ENCODE results near the gene CCR9. TPM values are rescaled to one million over a fixed set of nuclear protein-coding genes. Genes with fewer than 3 reads are reported as not detected.

CCR9 gene
- total RNA-seq, 1 donor from 2014 or later = 0.48 TPM

DNA sequence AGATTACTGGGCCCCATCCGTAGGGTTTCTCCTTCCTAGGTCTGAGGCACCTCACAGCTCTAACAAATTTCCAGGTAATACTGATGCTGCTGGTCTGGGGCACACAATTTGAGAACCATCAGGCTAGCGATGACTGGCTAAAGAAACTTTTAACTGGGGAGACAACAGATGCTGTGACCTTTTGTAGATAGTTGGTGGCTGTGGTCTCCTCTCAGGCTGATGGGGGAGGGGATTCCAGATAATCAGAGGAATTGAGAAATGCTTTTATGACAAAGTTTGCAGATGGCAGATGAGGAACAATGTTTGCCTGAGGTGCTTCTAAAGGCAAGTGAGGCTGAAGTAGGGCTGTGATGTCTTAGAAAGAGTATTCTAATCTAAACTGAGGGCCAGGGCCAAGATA is 13.8 kb upstream of the CCR9 start:
- DNase-seq (ENCODE audit: low spot score) = no peak

DNA sequence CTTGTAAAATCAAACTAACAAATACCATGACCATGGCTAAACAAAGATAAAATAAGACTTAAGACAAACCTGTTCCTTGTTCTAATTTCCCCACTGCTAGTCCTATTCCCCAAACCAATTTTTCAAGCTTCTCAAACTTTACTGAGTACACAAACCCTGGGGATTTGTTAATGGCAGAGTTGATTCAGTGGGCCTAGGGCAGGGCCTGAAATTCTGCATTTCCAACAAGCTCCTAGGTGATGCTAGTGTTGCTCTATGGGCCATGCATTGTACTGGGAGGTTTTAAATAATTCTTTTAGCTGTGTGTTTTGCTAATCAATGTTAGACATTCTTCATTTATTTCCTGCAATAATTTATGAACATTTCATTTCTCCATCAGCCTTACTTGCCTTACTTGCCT is 13.3 kb upstream of the CCR9 start:
- no peak for DNase-seq (ENCODE audit: low spot score)

DNA sequence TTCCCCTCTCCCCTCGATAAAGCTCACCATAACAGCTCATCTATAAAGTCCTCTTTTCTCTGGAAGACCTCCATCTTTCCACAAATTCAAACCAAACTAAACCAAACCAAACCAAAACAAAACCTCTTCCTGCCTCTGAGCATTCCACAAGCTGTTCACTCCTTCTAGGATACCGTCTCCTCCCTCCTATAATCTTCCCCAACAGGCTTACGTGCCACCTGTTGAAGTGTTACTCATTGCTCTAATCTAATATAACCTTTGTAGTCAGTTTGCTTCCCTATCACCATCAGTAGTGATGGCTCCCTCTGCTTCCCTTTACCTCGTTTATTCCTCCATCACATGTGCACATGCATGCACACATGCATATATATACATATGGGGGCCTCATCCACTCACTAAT is 12.7 kb upstream of the CCR9 start:
- no peak for DNase-seq (ENCODE audit: low spot score)

DNA sequence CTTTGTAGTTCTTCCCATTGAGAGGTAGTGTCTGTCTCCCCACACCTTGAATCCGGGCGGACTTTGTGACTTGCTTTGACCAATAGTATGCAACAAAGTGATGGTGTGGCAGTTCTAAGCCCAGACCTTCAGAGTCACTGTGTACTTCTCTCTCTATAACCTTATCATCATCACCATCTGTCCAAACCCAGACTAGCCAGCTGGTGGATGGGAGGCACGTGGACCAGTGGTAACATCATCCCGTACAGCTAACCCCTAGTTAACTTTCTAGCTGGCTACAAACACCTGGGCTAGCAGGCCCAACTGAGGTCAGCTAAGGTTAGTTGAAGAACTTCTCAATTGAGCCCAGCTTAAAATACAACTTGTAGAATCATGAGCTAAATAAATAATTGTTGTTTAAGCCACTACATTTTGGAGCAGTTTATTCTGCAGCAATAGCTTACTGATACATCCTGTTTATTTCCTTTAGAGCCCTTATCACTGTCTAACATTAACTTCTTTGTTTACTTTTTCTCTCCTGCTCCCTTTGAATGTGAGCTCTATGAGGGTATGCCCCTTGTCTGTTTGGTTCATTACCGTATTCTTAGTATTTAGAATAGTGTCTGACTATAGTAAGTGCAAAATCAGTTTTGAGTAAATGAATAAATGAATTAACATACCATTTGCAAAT is 11.5 kb upstream of the CCR9 start:
- no peak for DNase-seq (ENCODE audit: low spot score)

DNA sequence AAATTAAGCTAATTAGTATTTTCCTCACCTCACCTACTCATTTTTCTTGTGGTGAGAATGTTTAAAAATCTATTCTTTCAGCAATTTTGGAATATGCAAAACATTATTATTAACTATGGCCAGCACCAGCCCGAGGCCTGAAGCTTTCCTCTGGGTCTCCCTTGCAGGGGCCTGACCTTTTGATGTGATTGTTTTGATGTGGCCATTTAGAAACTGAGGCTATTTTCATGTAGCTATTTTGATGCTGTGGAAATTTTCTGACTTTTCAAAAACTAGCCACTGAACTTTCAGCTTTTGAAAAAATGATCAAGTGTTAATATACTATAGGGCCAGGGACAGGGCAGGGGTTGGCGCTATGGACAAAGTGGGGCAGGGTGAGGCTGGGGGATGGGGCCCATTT is 8.2 kb upstream of the CCR9 start:
- DNase-seq (ENCODE audit: low spot score) = no peak

GRCh38 chr3:45880725-45881077 is 5.6 kb upstream of the CCR9 start:
- DNase-seq (ENCODE audit: low spot score) = no peak

DNA sequence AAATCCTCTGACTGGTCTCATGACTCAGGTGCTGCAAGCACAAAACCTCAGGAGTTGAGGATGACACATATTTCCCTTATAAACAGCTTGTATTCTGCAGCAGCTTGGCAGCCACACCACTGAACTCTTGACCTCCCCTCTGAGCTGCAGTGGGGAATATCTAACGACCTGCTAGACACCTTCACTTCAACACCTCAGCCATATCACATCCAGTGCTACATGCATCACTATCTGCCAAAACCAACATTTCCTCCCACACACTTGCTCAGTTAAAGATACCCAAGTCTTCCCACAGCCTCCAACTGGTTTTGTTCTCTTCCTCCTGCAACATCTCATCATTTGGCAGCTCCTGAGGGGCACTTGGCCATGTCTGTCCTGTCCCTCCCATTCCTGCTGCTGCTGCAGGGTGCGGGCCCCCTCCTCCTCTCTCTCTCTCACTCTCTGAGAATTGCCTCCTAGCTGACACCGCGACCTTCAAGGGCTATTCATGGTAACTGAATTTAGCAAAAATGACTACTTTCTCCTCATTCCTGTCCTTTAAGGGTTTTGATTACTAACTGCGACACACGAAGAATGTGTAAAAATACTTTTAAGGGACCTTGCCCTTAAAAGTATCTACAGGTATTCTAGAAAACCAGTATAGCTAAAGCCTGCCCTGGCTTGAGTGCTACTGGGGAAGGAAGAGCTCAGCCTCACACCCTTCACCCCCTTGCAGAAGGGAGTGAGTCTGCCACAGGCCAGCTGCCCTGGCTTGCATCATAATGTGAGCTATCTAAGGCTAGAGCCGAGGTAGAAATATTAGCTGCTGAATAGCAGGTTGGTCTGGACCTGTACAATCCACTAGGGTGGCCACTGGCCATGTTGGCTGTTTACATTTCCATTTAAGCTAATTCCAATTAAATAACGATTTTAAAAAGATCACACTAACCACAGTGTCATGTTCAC is 5.0 kb upstream of the CCR9 start:
- no peak for DNase-seq (ENCODE audit: low spot score)

GRCh38 chr3:45884368-45885201 is 1.8 kb upstream of the CCR9 start:
- DNase-seq (ENCODE audit: low spot score) = no peak

DNA sequence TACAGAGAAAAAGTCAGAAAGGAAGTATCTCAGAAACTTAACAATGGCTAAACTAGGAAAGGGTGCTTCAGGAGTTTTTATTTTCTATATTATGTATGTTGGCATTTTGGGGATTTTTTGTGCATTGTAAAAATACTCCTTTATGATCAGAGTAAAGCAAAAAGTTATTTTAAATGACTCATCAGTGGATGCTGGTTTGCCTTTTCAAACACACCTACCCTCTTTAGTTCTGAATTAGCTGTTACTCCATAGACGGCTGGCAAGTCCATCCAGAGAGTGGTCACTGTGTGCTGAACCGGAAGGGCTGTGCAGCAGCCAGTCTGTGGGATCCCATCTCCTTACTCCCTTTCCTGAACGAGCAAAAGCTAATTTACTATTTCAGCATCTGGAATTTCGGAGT is 942 bp downstream of the CCR9 start:
- DNase-seq (ENCODE audit: low spot score) = no peak

- DNase-seq (ENCODE audit: low spot score) = peak; percentile 17
These were observed 1.6 kb downstream of the CCR9 start for GRCh38 chr3:45887759-45888511.

DNA sequence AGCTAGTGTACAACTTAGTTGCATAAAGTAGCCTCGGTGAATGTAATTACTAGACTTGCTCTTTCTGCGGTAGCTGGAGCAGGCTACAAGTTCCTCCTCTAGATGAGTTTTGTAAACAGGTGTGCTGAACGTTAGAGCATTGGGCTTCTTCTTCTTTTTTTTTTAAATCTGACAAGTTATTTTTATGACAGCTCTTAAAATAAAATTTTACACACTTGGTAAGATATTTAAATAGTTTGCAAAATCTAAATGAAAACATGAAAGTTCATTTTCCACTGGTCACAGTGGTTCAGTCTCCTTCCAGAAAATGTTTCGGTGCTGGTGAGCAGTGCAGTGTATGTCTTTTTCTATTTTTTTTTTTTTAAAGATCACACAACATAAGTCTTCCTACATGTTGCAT is 3.0 kb downstream of the CCR9 start:
- DNase-seq (ENCODE audit: low spot score) = no peak

- DNase-seq (ENCODE audit: low spot score) = peak; percentile 23
These were observed 4.1 kb downstream of the CCR9 start for GRCh38 chr3:45890405-45890804.

- no peak for DNase-seq (ENCODE audit: low spot score)
These were observed 5.8 kb downstream of the CCR9 start for GRCh38 chr3:45892161-45892560.

DNA sequence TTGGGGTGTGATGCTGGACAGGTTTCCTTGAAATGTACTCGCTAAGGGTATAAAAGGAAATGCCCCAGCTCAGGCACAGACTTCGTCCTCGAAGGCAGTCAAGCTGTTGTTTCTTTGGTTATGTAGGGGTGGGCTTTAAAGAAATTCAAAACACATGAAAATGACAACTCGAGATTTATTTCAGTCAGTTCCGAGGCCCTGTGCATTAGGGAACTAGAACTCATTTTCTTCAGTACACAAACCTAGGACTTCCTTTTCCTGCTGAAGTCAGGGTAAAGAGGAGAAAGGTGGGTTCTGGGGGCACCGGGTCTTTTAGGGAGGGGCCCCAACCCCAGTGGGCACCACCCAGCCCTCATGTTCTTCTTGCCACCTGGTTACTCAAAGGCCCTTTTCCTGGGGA is 7.7 kb downstream of the CCR9 start:
- DNase-seq (ENCODE audit: low spot score) = no peak

- DNase-seq (ENCODE audit: low spot score) = no peak
These were observed 9.5 kb downstream of the CCR9 start for GRCh38 chr3:45895686-45896468.

GRCh38 chr3:45896956-45897355 is 10.6 kb downstream of the CCR9 start:
- peak; percentile 71 for DNase-seq (ENCODE audit: low spot score)

DNA sequence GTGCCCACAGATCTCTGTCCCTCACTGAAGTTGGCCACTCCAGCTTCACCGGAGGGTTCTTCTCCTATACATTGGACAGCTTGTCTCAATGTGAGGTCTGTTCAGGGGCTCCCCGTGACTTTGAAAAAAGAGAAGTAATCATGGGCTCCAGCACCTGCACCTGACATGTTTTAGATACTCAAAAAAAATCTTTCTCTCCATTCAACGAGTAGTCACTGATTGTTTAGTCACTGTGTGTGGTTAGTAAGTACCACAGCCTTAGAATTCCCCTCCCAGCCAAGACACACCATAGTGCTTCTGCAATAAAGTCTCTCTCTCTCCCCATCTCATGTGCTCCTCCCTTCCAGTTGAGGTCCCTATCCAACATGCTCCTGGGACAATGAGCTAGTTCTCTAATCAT is 18.6 kb downstream of the CCR9 start:
- DNase-seq (ENCODE audit: low spot score) = no peak

GRCh38 chr3:45905755-45906154 is 19.4 kb downstream of the CCR9 start:
- DNase-seq (ENCODE audit: low spot score) = no peak

DNA sequence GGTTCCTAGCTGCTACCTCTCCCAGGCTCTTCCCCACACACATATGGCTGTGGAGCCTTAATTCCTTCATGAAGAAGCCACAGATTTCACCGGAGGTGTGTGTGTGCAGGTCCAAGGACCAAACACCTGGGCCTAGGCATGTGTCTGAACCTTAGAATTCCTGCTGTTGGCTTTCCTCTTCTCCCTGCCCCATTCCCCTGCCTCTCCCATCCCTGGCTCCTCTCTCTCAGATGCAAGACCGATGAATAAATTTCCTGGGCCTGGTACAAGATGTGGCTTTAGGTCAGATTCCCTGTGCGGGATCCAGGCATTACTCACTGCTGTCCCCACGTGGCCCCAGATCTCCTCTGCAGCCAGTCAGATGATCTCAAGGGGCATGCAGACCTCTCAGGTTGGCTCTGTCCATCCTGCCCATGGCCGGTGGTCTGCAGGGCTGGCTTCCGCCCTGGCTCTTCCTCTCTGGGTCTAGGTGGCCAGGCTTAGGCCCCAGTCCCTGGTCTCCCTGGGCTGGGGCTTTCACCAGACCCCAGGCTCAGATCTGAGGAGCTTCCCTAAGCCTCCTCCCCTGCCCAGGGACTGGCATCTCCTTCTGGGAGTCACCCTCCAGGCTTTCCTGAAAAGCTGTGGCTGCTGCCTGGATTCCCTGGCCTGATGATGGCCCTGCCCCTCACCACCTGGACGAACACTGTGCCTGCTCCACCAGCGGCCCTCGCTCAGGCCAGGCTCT is 20.5 kb downstream of the CCR9 start:
- DNase-seq (ENCODE audit: low spot score) = peak; percentile 70

All from umbilical cord (tissue), 2 donors.